Tibial artery (tissue), 4 donors: ENCODE measurements around the gene C15orf40.
A peak's percentile ranks its signal among the peaks of the same experiment; 100 is the strongest.
"Not testable (repeated sequence)": the region's sequence is repeated elsewhere in the genome, so short reads cannot be mapped to it uniquely, and the experiment has no call there.

Experiments
- DNase-seq, 2 donors: peaks; one replicate each; pipeline ENCODE4 v3.0.0-alpha.2; 2019
- H3K27ac ChIP-seq, 2 donors: fragments of 200-600 bp; sonication (generic) in 1 of 2; 1 replicate in 1 of 2; 2 replicates in 1 of 2; pipeline ENCODE4 v1.5.1; 2018 to 2019; ENCODE audit warnings: mild to moderate bottlenecking in 1 of 2
- H3K27me3 ChIP-seq, 2 donors: fragments of 200-600 bp; sonication (generic) in 1 of 2; one replicate each; pipeline versions ENCODE4 v1.5.1 to v1.6.0; 2016 to 2019
- H3K36me3 ChIP-seq, 3 donors: fragments of 200-600 bp; sonication (generic) in 2 of 3; one replicate each; pipeline ENCODE4 v1.5.1; 2016 to 2019; ENCODE audit warnings: mild to moderate bottlenecking in 2 of 3
- H3K4me1 ChIP-seq, 4 donors: fragments of 200-600 bp; sonication (generic) in 2 of 4; 1 replicate in 3 of 4; 2 replicates in 1 of 4; pipeline ENCODE4 v1.5.1; 2016 to 2019
- H3K4me3 ChIP-seq, 2 donors: fragments of 200-600 bp; sonication (generic) in 1 of 2; 1 replicate in 1 of 2; 2 replicates in 1 of 2; pipeline ENCODE4 v1.5.1; 2018 to 2019; ENCODE audit warnings: mild to moderate bottlenecking in 2 of 2
- H3K9me3 ChIP-seq, 3 donors: fragments of 200-600 bp; sonication (generic) in 1 of 3; one replicate each; pipeline ENCODE4 v1.5.1; 2016 to 2019
- CTCF ChIP-seq, 2 experiments: fragments of 200-600 bp in 1 of 2; fragments of 450-650 bp in 1 of 2; IDR thresholded peaks; one replicate each; pipeline ENCODE4 v1.5.1; 2017 to 2019; ENCODE audit warnings: antibody characterized with exemption in 2 of 2, mild to moderate bottlenecking in 1 of 2, moderate library complexity in 1 of 2
- intact Hi-C: fragments of 100-400 bp; cut with DNase I; formaldehyde crosslinking; loops from one replicate; pipeline ENCODE4 v1.15.0; 2023; ENCODE audit warnings: low total_unique reads

C15orf40 gene

GRCh38 chr15:83010709-83011270, 649 bp downstream of the C15orf40 start:
- DNase-seq = peak; percentile 75 to 80

GRCh38 chr15:83000672-83001031, 10.8 kb downstream of the C15orf40 start:
- H3K9me3 ChIP-seq, H3K27me3 ChIP-seq, DNase-seq, H3K27ac ChIP-seq, intact Hi-C loops, H3K4me3 ChIP-seq, H3K4me1 ChIP-seq: not testable (repeated sequence)
- H3K36me3 ChIP-seq = peaks cover 5 to 19% (median 11%) of the 10 kb centered on the region in 3 donors

More at GRCh38 chr15:83010709-83011270, 649 bp downstream of the C15orf40 start:
- intact Hi-C loops = loop anchor here (5.0 to 10.0 kb wide), 2 partner anchors 94 to 197 kb away; partner anchors contain the start of genes HDGFL3 and TM6SF1
- no peaks in the 10 kb centered on the region for H3K9me3 ChIP-seq
- H3K27me3 ChIP-seq = no peaks in the 10 kb centered on the region
- peak; percentile 63 to 65 for TF ChIP-seq CTCF (IDR thresholded peaks at IDR 0.05)
- peaks cover 16 to 38% (median 38%) of the 10 kb centered on the region in 3 donors for H3K36me3 ChIP-seq
- H3K4me1 ChIP-seq = peaks cover 4 to 21% (median 18%) of the 10 kb centered on the region in 4 donors
- H3K27ac ChIP-seq = peak overlapping the region; percentile 71 to 87
- H3K4me3 ChIP-seq = peak overlapping the region; percentile 93 to 95

- peak overlapping the region; percentile 22 to 38 for H3K4me3 ChIP-seq
- intact Hi-C loops = no loop called here
These were observed 11.4 kb downstream of the C15orf40 start for GRCh38 chr15:82999905-83000671.

GRCh38 chr15:82999426-82999825, 12.0 kb downstream of the C15orf40 start:
- H3K27me3 ChIP-seq = no peaks in the 10 kb centered on the region
- peaks cover 0 to 8% (median 8%) of the 10 kb centered on the region in 4 donors for H3K4me1 ChIP-seq
- no peaks in the 10 kb centered on the region for H3K9me3 ChIP-seq
- DNase-seq = no peak
- H3K36me3 ChIP-seq = peaks cover 0 to 7% (median 0%) of the 10 kb centered on the region in 3 donors
- intact Hi-C loops = no loop called here
- TF ChIP-seq CTCF (IDR thresholded peaks at IDR 0.05) = no peak
- no peak overlapping the region for H3K27ac ChIP-seq
- H3K4me3 ChIP-seq = no peak overlapping the region

More at GRCh38 chr15:82999905-83000671, 11.4 kb downstream of the C15orf40 start:
- peaks cover 0 to 8% (median 8%) of the 10 kb centered on the region in 4 donors for H3K4me1 ChIP-seq
- H3K27me3 ChIP-seq = no peaks in the 10 kb centered on the region
- peaks cover under 1 to 13% (median 5%) of the 10 kb centered on the region in 3 donors for H3K36me3 ChIP-seq
- H3K27ac ChIP-seq = peak overlapping the region in 1 of 2 donors; percentile 33
- no peak for DNase-seq
- H3K9me3 ChIP-seq = no peaks in the 10 kb centered on the region
- TF ChIP-seq CTCF (IDR thresholded peaks at IDR 0.05) = peak in 1 of 2 experiments; percentile 44

DNA sequence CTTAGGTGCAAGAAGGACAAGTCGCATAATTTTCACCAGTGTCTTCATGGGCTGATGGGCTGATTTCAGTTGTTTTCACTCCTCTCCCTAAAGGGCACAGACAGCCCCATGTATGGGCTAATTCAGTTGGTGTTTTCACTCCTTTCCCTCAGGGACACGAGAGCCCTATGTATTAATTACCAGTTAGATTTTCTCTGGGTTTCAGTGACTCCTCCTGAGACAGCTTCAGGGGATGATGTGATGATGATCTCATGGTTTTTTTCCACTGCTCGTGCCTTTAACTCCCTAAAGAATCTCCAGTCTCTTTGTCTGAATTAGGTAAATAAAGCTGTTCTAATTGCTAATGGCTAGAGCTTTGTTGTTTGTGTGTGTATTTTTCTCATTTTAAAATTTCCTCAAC, 15.5 kb downstream of the C15orf40 start:
- intact Hi-C loops = no loop called here
- Histone ChIP-seq H3K27me3 (no peaks in the 10 kb centered on the region), H3K4me3 (no peak overlapping the region), H3K27ac (no peak overlapping the region), H3K36me3 (peaks cover 5 to 12% (median 9%) of the 10 kb centered on the region in 3 donors), H3K9me3 (no peaks in the 10 kb centered on the region), H3K4me1 (peaks cover 0 to 8% (median 8%) of the 10 kb centered on the region in 4 donors)
- TF ChIP-seq CTCF (IDR thresholded peaks at IDR 0.05) = no peak
- no peak for DNase-seq

GRCh38 chr15:82995076-82995475, 16.4 kb downstream of the C15orf40 start:
- Histone ChIP-seq H3K4me1 (peaks cover 0 to 5% (median 4%) of the 10 kb centered on the region in 4 donors), H3K27me3 (no peaks in the 10 kb centered on the region), H3K4me3 (no peak overlapping the region), H3K9me3 (no peaks in the 10 kb centered on the region), H3K36me3 (peaks cover 10 to 17% (median 14%) of the 10 kb centered on the region in 3 donors), H3K27ac (no peak overlapping the region)
- no peak for TF ChIP-seq CTCF (IDR thresholded peaks at IDR 0.05)
- intact Hi-C loops = no loop called here
- DNase-seq = no peak
